ENCODE measurements around the gene CCDC40.

CCDC40 gene

DNA sequence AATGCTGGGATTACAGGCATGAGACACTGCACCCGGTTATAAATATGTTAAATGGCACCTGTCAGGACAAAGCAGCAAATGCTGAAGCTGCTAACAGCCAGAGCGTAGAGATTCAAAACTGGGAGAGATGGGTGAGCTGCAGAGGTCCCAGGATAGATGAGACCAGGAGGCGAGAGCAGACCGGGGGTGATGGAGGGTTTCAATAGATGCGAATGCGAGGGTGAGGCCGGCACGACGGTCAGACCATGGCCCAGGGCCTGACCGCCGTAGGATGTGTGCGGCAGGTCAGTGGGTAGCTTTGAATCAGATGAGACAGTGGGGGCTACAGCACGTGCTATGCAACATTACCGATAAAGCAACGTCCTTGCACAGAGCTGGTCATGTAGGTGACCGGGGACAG lies 14.3 kb downstream of the CCDC40 start:
- no peak for DNase-seq

- no peak for DNase-seq
Observed at GRCh38 chr17:80051681-80052080, 15.2 kb downstream of the CCDC40 start.

DNA sequence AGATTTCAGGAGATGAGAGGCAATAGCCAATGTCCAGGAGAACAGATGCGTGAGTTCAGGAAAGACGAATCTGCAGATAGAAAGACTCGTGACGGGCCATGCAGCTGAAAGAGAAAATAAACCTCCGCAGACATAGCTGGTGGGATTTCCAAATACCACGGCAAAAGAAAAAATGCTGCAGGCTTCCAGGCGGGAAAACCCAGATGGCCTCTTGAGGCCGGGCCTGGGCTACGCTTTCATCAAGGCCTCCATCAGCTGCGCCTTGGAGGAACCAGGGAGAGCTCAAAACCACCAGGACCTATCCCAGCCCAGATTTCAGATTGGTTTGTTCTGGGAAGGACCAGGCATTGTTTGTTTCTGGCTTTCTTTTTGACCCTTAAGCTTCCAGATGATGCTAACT lies 16.7 kb downstream of the CCDC40 start:
- no peak for DNase-seq

DNA sequence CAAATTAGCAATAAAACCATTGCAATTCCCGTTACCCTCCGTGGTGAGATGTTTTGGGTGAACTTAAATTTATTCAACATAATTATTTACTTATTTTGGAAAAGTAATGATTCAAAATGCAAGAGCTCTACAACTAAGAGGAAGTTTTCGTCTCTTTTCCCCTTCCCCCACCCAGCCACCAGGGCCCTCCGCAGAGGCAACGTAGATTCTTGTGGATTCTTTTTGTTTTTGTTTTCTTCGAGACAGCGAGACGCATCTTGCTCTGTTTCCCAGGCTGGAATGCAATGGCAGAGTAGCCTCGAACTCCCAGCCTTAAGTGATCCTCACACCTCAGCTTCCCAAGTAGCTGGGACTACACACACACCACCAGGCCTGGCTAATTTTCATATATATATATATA lies 19.2 kb downstream of the CCDC40 start:
- no peak for DNase-seq

DNA sequence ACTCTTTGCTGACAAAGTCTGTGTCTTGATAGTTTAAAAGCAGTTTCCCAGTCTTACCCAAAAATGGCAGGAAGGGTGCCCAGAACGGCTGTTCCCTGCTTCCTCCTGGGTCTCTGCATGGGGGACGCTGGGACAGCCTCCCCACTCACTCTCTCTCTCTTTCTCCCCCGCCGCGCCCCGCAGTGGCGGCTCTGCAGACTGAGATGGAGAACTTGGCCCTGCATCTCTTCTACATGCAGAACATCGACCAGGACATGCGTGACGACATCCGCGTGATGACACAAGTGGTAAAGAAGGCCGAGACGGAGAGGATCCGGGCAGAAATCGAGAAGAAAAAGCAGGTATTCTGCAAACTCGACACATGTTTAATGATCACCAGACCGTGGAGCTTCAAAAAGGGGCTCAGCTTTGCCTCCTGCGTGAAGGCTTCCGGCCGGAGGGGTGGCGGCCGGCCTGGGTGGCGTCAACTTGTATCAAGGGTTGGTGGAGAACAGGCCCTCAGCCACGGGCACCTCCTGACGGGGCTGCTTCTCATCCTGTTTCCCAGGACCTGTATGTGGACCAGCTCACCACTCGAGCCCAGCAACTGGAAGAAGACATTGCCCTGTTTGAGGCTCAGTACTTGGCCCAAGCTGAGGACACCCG lies 22.0 kb downstream of the CCDC40 start:
- no peak for DNase-seq

DNA sequence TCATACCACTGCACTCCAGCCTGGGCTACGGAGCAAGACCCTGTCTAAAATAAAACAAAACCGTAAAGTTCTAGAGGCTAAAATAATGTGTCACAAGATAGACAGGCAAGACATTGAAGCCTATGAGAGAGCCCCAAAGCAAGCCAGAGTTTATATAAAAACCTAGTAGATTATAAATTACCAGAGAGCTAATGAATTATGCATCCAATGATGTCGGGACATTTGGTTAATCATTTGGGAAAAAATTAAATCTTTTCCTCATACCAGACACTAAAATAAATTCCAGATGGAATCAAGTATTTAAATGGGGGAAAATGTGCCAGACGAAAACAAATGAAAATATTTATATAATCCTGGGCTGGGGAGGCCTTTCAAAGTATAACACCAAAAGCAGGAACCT lies 24.2 kb downstream of the CCDC40 start:
- no peak for DNase-seq

DNA sequence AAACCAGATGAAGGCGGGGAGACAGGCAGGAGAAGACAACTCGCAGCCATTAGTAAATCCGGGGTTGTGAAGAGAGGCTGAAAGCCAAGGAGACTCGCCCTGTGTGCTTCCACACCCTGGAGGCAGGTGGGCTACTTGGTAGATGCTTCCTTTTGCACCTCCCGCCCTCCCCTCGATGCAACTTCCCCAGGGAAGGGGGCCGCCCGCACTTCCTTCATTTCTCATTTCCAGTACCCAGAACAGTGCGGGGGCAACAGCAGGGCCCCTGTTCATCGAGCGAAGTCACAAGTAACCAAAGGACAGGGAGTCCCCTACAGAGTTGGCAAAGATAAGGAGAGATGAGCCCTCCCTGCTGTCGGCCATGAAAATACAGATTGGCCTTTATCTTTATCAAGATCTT lies 25.0 kb downstream of the CCDC40 start:
- DNase-seq = no peak

DNA sequence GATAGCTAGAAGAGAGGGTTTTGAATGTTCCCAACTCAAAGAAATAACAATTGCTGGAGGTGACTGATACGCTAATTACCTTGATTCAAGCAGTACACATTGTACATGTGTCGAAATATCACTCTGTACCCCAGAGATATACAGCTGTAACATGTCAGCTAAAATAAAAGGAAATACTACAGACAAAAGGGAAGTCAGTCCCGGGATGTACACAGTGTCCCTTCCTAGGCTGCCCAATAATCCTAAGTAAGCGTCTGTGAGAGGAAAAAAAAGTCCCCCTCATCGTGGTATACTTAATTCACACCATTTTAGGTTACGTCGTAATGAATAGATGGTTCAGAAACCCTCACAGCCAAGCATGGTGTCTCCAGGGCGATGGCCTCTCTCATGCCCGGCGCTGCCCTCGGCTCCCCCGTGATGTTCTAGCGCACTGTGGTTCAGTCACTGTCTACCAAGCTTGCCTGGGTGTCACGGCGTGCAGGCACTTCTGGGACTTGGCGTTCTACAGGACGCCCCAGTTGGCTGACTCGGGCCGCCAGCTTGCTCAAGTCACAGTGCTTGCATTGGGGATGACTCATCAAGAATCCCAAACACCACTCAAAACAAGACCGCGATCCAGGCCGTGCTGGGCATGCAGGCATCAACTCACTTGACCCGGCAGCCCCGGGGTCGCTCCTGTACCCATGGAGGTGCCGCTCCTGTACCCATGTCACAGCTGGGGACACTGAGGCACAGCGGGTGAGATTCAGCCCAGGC lies 27.6 kb downstream of the CCDC40 start:
- no peak for DNase-seq

GRCh38 chr17:80064696-80065095 lies 28.3 kb downstream of the CCDC40 start:
- DNase-seq = no peak

GRCh38 chr17:80065478-80066170 lies 29.2 kb downstream of the CCDC40 start:
- no peak for DNase-seq

DNA sequence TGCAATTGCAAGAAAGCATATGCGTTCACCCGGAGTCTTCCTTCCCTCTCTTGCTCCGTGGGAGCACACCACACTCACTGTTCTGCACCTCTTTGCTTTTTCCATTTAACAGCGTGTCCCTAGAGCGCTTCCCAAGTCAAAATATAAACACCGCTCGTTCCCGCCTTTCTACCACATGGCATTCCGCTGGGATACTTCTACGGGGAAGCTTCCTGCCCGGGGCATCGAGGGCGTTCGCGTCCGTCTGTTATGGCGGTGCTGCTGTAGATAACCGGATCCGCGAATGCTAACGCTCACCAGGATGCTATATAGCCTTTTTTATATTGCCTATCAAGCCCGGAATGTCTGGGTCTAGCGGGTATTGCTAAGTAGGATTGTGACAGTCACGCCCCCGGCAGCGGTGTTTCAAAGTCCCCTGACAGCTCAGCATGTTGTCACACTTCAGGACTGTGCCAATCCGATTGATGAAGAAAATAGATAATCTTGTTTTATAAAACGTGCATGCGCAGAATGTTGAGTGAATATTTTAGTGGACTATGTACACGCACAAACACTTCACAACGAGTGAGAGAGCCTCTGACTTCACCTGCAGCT lies 31.0 kb downstream of the CCDC40 start:
- no peak for DNase-seq

DNA sequence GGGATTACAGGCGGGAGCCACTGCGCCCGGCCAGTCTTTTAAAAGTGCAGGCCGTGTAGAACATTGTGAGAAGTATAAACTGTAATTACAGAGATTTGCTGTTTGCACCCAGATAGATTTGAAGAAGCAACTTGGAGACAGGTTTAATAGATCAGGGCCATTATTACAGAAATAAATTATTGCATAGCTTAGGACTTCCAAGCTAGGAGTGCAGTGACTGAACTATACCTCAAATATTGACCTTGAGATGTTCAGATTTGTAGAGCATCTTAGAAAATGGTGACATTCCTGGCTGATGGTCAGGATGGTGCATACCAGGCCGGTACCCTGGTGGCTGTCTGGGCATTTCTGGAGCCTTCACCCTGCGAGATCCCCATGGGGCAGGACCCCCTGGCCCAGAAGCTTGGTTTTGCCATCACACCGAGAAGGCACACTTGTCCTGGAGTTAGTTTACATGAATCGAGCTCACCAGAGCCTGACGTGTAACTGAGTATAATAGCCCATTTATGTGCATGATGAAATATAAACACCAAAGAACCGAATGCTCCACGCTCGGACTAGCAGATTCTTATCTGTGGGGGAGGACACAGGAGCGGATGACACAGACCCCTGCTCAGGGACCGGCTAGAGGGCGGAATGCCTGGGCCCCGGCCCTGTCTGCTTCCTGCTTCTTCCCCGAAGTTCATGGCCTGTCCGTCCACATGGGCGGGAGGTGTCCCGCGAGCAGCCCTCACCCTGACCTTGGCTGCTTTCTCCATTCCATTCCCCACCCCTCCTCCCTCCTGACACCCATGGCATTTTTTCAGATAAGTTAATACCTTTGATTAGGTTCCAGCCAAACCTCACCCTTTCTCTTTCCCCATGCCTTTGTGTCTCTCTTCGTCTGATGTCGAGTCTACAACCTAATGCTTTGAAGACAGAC lies 32.1 kb downstream of the CCDC40 start:
- no peak for DNase-seq

DNA sequence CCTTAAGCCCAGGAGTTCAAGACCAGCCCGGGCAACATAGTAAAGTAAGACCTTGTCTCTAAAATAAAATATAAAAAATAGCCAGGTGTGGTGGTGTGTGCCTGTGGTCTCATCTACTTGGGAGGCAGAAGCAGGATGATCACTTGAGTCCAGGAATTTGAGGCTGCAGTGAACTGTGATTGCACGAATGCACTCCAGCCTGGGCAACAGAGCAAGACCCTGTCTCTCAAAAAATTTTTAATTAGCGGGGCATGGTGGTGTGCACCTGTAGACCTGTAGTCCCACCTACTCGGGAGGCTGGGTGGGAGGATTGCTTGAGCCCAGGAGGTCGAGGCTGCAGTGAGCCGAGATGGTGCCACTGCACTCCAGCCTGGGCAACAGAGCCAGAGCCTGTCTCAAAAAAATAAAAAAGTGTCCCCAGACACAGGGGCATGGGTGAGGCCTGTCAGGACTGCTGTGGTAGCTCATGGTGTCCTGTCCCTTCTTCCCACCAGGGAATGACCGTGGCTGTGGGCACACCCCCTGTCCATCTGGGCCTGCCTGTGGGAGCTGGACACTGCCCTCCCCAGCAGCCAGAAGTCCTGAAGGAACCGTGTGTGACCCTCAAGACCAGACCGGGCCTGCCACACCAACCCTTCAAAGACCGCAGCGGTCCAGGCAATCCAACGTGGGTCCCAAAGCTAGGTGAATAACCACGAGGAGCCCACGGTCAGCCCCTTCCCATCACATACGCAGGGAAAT lies 34.1 kb downstream of the CCDC40 start:
- no peak for DNase-seq

DNA sequence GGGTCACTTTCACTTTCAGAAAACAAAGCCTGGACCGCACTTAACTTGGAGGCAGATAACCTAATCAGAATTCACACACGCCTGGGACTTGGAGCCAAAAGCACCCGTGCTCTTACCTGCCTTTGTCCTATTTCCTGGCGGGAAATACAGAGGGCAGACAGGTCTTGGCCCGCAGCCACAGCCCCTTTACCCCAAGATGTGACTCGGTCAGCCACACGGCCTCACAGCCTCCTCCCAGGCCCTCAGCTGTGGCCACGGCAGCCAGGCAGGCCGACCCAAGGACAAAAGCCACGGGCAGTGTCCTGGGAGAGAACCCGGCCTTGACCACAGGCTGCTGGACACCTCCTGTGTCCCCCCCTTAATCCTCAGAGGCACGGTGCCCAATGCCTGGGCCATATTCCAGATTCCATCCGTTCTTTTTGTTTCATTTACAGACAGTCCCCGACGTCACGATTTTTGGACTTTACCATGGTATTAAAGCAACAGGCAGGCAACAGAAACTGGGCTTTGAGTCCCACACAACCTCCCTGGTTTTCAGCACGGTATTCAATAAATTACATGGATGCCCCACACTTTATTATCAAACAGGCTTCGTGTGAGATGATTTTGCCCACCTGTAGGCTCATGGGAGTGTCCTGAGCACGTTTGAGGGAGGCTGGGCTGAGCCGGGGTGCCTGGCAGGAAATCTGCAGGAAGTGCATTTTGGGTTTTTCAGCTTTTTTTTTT lies 34.8 kb downstream of the CCDC40 start:
- DNase-seq = no peak

- DNase-seq = no peak
Observed at GRCh38 chr17:80072410-80072809, 36.0 kb downstream of the CCDC40 start.

- DNase-seq = no peak
Observed at GRCh38 chr17:80080081-80080480, 43.6 kb downstream of the CCDC40 start.

DNA sequence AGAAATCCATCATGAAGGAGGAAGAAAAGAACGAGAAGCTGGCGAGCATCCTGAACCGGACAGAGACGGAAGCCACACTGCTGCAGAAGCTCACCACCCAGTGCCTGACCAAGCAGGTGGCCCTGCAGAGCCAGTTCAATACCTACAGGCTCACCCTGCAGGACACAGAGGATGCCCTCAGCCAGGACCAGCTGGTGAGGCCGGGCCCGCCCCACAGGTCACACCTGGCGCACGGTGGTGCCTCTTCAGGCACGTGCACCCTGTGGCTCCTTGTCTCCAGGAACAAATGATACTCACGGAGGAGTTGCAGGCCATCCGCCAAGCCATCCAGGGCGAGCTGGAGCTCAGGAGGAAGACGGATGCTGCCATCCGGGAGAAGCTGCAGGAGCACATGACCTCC lies 45.2 kb downstream of the CCDC40 start:
- no peak for DNase-seq

- peak; percentile 82 for DNase-seq
Observed at GRCh38 chr17:80082403-80083135, 46.1 kb downstream of the CCDC40 start.

DNA sequence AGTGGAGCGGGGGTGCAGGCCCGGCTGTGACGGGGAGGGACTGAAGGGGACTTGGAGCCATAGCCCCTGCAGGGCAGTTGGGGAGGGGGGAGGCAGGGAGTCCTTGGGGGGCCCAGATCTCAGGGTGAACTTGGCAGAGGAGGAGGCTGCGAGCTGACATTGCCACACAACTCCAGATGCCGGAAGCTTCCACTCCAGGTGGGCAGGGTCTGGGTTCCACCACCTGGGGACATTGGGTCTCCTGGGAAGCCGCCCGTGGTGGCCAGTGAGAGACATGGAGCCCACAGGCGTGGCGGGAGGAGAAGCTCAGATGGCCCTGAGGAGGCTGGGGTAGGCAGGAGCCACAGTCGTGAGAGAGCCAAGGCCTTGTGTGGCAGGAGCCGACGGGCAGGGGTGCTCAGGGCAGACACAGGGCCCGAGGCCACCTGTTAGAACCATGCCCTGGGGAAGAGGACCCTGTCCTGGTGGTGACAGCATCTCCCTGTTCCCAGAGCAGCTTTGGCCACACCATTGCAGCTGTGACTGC lies 46.8 kb downstream of the CCDC40 start:
- no peak for DNase-seq

GRCh38 chr17:80084773-80085172 lies 48.3 kb downstream of the CCDC40 start:
- no peak for DNase-seq
